Kidney tubule cell (primary cell): ENCODE measurements around the gene NCR1.
"Not testable (repeated sequence)": the region's sequence is repeated elsewhere in the genome, so short reads cannot be mapped to it uniquely, and the experiment has no call there.

ENCODE experiments used
- DNase-seq: peaks from one replicate; pipeline ENCODE4 v3.0.0-alpha.2; 2018; ENCODE audit warnings: low spot score

Gene NCR1

DNA sequence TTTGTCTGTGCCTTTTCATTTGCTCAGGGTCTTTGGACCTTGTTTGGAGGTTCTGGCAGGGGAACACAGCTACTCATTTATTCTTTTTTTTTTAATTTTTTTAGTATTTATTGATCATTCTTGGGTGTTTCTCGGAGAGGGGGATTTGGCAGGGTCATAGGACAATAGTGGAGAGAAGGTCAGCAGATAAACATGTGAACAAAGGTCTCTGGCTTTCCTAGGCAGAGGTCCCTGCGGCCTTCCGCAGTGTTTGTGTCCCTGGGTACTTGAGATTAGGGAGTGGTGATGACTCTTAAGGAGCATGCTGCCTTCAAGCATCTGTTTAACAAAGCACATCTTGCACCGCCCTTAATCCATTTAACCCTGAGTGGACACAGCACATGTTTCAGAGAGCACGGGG is 2.0 kb downstream of the NCR1 start:
- not testable (repeated sequence) for DNase-seq

DNA sequence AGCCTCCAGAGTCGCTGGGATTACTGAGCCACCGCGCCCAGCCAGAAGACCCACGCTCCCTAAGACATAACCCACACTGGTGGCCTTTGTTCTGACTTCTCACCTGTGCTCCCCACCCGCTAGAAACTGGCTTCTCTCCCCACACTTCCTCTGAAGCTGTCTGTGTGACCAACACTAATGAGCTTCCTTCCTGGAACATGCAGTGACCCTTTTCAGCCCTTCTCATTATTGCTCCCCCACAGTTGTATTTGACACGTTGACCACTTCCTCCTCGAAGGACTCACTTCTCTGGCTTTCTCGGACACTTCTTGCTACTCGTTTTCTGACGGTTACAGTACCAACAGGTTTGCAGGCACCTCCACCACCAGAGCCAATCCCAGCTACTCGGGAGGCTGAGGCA is 10.9 kb downstream of the NCR1 start:
- no peak for DNase-seq

DNA sequence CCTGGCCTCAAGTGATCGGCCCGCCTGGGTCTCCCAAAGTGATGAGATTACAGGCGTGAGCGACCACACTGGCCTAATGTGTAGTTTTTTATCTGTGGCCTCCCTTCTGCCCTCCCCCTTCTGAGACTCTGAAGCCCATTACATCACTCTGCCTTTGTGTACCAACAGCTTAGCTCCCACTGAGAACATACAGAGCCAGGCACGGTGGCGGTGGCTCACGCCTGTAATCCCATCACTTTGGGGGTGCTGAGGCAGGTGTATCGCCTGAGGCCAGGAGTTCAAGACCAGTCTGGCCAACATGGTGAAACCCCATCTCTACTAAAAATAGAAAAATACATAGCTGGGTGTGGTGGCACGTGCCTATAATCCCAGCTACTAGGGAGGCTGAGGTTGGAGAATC is 12.6 kb downstream of the NCR1 start:
- no peak for DNase-seq

DNA sequence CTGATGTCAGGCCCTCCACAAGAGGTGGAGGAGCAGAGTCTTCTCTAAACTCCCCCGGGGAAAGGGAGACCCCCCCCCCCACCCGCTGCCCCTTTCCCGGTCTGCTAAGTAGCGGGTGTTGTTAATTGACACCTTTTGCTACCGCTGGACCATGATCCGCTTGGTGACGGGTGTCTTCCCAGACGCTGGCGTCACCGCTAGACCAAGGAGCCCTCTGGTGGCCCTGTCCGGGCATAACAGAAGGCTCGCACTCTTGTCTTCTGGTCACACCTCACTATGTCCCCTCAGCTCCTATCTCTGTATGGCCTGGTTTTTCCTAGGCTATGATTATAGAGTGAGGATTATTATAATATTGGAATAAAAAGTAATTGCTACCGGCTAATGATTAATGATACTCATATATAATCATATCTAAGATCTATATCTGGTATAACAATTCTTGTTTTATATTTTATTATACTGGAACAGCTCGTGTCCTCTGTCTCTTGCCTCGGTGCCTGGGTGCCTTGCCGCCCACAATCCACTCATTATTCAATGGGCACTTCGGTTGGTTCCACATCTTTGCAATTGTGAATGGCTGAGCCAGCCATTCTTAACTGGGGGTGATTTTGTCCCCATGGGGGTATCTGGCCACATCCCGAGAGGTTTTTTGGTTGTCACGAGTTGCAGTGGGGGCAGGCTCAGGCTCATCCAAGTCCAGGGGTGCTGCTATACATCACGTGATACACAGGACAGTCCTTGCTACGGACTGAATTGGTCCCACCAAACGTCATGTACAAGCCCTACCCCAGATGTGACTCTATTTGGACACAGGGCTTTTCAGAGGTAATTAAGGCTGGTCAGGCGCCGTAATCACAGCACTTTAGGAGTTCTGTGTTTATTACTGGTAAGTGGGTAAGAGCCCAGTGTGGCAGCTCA is 14.0 kb downstream of the NCR1 start:
- not testable (repeated sequence) for DNase-seq

DNA sequence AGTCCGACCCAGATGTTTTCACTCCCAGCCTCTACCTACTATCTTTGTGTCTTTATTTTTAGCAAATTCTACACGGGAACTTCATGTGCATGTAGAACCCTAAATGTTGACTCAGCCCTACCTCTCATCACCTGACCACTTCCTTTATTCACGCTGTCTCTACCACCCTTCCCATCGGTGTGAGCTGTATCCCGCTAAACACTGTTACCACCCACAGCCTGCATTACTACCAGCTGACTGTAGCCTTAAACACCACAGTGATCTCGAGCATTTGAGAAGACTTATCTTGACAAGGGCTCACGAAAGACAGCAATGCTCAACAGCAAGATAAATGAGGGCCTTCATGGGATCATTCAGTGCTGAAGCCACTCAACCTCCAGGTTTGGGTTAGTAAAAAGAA is 15.1 kb downstream of the NCR1 start:
- DNase-seq, result no peak

DNA sequence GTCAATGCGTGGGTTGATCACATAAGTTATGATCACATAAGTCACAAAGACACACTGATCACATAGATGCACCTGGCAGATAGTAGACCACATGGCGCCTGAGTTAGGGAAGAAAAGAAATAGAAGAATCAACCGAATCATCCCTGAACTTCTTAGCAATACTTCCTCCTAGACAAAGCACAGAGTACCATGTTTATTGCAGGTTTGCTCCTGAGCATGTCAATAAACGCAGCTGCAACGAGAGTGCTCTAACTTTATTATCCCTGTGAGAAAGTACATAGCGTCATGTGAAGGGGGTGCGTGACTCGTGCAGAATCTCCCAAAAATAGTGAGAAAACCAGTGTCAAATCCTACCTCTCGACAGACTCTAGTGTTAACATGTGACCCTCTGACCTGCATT is 17.3 kb downstream of the NCR1 start:
- no peak for DNase-seq

DNA sequence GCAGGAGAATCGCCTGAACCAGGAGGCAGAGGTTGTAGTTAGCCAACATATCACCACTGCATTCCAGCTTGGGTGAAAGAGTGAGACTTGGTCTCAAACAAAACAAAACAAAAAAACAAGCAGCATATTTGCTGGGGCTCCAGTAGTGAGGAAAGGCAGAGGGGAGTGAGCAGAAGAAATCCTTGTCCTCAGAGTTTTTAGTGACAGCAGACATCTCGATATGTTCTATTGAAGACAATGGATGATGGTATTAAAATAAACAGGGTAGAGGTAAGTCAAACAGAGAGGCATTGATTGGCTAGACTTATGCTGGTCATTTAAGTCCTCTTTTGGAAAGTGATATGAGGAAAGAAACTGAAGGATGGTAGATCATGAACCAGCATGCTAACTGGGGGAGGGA is 22.4 kb downstream of the NCR1 start:
- DNase-seq, result no peak

GRCh38 chr19:54937926-54938325 is 32.0 kb downstream of the NCR1 start:
- DNase-seq, result no peak

DNA sequence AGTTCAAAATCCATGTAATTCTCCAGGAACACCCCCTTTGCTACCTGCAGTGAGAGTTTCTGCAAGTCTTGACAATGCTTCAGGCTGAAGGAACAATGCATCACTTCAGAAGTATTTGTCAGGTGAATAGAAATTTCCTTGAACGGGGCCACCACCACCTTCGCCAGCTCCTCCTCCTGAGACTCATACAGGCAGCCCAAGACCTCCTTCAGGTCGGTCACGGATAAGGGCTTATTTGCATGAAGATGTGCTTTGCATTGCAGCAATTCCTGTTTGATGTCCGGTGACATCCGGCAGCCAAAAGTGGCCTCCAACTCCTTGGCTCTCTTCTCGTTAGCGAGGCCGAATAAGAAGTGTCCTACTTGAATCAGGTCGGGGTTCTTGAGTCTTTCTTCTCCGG is 33.0 kb downstream of the NCR1 start:
- DNase-seq, result no peak

DNA sequence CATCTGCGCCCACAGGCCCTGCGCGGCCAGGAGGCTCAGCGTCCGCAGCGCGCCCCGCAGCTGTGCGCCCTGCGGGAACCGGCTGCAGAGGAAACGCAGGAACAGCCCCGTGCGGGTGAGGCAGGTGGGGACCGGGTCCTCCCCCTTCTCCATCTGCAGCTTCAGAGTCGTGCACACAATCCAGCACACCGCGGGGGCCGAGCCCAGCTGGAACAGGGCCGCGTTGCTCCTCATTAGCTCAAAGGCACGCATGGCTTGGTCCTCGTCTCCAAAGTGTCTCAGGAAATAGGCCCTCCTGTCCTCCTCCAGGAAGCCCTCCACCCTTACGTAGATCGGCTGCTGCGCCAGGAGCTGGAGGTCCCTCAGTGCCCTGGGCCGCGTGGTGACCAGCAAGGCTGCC is 33.6 kb downstream of the NCR1 start:
- DNase-seq, result not testable (repeated sequence)

DNA sequence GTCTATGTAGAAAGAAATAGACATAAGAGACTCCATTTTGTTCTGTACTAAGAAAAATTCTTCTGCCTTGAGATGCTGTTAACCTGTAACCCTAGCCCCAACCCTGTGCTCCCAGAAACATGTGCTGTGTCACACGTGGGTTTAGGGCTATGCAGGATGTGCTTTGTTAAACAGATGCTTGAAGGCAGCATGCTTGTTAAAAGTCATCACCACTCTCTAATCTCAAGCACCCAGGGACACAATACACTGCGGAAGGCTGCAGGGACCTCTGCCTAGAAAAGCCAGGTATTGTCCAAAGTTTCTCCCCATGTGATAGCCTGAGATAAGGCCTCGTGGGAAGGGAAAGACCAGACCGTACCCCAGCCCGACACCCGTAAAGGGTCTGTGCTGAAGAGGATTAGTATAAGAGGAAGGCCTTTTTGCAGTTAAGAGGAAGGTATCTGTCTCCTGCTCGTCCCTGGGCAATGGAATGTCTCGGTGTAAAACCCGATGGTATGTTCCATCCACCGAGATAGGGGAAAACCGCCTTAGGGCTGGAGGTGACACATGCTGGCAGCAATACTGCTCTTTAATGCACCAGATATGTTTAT is 37.9 kb downstream of the NCR1 start:
- not testable (repeated sequence) for DNase-seq

GRCh38 chr19:54947381-54947780 is 41.4 kb downstream of the NCR1 start, which contains the start of gene NLRP7:
NLRP7 (minus strand) TSS chr19:54947530.
- DNase-seq, result no peak

- DNase-seq, result no peak
Measured at GRCh38 chr19:54949412-54949811, 43.5 kb downstream of the NCR1 start.

DNA sequence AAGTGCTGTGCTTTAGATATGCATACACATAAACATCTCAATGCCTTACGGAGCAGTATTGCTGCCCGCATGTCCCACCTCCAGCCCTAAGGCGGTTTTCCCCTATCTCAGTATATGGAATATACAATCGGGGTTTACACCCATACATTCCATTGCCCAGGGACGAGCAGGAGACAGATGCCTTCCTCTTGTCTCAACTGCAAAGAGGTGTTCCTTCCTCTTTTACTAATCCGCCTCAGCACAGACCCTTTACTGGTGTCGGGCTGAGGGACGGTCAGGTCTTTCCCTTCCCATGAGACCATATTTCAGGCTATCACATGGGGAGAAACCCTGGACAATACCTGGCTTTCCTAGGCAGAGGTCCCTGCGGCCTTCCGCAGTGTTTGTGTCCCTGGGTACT is 44.6 kb downstream of the NCR1 start:
- DNase-seq, result not testable (repeated sequence)

DNA sequence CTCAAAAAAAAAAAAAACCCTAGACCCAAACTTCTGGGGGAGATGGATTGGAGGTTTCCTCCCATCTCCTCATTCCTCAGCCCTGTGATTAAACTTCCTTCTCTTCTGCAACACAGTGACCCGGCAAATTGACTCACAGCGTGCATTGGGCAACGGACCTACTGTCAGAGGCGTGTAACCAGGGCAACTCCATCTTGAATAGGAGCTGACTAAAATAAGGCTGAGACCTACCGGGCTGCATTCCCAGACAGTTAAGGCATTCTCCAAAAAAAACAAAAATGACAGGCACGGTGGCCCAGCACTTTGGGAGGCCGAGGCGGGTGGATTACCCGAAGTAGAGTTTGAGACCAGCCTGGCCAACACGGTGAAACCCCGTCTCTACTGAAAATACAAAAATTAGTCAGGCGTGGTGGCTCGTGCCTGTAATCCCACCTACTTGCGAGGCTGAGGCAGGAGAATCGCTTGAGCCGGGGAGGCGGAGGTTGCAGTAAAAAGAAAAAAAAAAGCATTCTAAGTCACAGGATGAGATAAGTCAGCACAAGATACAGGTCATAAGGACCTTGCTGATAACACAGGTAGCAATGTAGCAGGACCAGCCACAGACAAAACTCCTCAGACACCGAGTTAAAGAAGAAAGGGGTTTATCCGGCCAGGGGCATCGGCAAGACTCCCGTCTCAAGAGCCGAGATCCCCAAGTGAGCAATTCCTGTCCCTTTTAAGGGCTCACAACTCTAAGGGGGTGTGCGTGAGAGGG is 46.8 kb downstream of the NCR1 start:
- DNase-seq, result peak; percentile 28

GRCh38 chr19:54953345-54953713 is 47.4 kb downstream of the NCR1 start:
- not testable (repeated sequence) for DNase-seq

GRCh38 chr19:54955376-54955775 is 49.4 kb downstream of the NCR1 start:
- no peak for DNase-seq

DNA sequence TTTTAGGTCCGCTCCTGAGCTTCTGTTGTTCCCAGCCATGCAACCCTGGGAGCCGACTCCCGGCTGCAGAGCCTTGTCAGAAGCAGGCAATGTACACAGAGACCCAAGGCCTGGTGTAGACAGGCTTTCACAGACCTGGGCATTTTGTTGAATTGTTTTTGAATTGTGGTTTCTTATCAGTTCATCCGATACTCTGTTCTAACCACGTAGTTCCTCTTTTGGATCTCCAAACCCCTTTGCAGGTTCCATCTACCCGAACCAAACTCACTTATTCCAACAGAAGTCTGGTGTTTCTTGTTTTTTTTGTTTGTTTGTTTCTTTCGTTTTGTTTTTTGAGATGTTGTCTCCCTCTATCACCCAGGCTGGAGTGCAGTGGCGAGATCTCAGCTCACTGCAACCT is 53.9 kb downstream of the NCR1 start:
- DNase-seq, result no peak
